Dedifferentiated amniotic fluid mesenchymal stem cell (primary cell): ENCODE results near the gene MAP3K14.
A peak's percentile ranks its signal among the peaks of the same experiment; 100 is the strongest.
"Not testable (repeated sequence)": the region's sequence is repeated elsewhere in the genome, so short reads cannot be mapped to it uniquely, and the experiment has no call there.

Source experiments
- DNase-seq: peaks from one replicate; pipeline ENCODE4 v3.0.0-alpha.2; 2016; ENCODE audit errors: extremely low spot score

The MAP3K14 gene

DNA sequence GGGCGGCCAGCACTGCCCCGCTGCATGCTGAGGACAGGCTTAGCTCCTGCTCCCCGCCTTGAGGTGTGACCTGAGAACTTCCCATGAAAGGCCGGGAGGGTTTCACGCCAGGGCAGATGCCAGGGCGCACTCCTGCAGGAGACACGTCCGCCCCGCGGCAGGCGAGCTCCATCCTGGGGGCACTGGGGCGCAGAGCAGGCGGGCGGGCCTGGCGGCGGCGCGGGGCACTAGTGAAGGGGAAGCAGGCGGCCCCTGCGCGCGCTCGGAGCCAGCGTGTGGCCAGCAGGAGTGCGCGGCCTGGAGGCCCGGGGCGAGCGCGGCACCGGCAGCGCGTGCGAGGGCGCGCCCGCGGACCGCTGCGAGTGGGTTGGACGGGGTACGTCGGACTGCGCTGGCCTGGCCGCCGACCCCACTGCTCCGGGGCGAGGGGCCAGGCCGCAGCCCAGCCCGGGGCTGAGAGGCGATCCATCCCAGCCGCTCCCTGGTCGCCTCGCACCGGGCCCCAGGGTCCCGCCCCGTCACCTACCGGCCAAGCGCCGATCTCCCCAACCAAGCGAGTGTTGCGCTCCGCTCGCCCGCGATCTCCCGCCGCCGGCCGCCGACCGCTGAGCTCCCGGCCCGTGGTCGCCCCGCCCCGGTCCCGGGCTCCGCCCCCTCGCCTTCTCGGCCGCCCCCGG, at the start of gene MAP3K14:
MAP3K14 (minus strand) TSS at position 587 of the 677 bp plus-strand sequence. CDS start 26,275 bp downstream, outside the sequence.
- peak; percentile 70 for DNase-seq

DNA sequence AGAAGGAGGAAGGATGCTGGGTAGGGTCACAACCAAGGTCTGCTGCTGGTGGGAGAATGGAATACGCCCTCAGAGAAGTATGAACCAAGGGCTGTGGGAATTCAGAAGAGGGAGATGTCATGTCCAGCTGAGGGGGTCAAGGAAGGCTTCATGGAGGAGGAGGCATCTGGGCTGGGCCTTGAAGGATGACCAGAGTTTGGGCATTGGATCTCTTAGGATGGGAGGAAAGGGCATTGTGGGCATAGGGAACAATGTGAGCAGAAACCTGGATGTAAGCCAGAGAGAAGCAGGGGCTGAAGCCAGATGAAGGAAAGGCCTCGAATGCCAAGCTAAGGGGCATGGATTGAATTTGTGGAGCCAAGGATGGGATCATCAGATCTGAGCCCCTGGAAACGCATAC, 49.2 kb upstream of the MAP3K14 start:
- DNase-seq, result no peak

DNA sequence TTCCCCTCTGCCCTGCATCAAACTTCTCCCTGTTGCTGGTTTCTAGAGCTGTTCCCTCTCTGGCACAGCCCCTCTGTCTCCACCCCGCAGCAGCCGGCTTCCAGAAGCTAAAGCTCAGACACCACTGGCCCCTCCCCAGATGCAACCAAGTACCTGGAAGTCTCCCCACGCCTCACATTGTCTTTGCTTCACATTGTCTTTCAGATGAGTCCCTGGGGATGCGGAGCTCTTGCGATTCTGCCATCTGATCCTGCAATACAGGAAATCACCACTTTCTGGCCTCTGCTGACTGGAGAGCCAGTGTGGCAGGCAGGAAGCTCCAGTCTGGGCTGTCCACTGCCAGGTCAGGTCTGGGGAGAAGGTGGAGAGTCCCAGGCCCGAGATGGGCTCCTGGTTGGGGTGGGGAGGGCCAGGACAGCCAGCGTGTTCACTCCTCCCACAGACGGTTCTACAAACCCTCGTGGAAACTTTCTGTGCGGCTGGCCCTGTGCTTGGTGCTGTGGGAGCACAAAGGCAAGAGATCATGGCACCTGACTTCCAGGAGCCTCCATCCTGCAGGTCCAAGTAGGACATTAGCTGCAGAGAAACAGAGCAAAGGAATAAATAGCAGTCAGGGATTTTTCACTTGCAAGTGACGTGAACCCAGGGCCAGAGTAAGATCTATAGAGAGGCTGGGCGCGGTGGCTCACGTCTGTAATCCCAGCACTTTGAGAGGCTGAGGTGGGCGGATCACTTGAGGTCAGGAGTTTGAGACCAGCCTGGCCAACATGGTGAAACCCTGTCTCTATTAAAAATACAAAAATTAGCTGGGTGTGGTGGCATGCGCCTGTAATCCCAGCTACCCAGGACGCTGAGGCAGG, 47.9 kb upstream of the MAP3K14 start:
- DNase-seq, result no peak

DNA sequence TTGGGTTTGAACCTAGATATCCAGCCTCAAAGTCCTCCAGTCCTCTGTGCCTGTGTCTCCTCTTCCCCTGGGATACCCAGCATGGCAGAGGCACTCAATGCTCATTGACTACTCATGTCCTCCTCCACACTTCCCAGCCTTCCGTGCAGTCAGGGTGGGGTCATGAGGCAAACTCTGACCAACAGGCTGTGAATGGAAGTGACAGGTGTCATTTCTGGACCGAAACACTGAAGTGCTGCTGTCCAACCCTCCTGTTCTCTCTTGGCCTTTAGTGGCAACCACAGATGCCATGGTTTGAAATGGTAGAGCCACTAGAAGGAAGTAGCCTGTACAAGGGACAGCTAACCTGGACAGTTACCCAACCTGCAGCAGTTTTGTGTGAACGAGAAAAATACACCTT, 46.7 kb upstream of the MAP3K14 start:
- DNase-seq, result no peak

DNA sequence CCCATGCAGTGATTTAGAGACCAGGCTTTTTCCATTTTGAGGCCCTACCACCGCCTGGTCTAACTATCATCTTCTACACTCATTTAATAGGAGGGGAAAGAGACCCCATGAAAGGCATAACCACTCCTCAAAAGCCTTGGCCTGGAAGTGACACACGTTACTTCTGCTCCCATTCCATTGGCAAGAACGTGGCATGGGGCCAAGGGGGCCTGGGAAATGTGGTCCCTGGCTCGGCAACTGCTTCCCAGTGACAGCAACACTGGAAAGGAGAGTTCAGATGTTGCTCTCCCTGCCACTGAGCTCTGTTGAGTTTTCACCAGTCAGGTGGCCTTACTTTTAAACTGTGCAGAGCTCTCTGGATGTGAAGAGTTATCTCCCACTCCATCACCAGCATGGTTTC, 45.2 kb upstream of the MAP3K14 start:
- no peak for DNase-seq

DNA sequence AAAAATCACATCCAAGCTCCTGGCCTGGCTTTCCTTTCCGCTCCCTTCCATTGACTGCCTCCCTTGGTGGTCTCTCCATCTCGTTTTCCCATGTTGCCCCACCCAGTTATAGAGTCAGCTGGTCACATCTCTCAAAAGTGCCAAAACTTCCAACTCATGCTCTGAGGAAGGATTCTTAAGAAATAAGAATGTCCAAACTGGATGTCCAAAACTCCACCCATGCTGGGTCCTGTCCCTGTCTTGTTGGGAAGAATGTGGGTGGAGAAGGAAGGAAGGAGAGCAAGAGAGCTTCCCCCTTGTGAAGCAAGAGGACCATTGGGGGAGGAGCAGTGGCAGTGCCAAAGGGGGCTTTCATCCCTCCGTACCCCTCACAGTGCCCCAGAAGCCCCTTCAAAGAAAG, 44.6 kb upstream of the MAP3K14 start:
- DNase-seq, result no peak

DNA sequence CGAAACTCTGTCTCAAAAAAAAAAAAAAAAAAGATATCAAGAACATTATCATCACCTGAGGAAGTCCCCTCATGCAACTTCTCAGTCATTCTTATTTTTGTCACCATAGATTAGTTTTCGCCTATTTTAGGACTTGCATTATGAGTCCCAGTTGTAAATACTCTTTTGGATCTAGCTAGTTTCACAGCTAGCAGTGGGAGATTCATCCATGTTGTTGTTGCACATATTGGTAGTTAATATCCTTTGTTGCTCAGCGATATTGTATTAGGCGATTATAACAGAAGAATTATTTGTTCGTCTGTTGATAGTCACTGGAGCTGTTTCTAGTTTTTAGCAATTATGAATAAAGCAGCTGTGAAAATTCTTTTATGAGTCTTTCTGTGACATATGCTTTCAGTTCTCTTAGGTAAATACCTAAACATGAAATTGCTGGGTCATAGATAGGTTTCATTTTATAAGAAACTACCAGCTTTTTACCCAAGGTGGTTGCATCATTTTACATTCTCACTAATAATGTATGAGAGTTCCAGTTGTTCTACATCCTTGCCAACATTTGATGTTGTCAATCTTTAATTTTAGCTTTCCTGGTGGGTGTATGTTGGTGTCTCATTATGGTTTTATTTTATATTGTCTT, 40.7 kb upstream of the MAP3K14 start:
- DNase-seq, result no peak

DNA sequence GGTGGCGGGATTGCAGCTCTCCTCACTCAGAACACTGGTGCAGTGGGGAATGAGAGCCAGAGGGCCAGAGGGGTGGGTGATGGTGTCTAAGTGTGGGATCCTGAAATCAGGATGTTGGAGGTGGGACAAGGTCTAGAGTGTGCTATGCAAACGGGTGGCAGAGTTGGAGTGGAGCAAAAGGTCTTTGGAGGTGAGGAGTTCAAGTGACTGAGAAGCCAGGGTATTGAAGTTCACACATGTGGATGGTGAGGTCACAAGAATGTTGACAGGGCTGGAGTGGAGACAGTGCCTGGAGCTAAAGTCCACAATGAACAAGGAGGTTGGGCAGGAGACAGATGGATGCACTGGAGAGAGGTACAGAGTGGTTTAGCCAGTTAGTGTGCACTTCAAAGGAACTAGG, 38.3 kb upstream of the MAP3K14 start:
- no peak for DNase-seq

DNA sequence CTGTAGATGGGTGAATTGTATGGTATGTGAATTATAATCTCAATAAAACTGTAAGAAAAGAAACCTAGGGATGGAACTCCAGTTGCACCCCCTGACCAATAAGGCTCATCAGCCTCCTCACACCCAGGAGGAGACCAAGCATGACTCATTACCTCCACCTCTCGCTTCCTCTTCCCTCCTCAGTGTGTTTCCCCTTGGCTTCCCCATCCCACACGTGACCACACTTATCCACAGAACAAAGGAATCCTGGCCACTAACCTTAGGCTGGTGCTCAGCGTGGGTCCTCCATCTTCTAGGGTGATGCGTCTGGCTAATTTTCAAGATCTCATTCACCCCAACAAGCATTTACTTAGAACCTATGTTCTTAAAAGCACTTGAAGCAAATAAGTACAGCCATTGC, 36.2 kb upstream of the MAP3K14 start:
- DNase-seq, result no peak

DNA sequence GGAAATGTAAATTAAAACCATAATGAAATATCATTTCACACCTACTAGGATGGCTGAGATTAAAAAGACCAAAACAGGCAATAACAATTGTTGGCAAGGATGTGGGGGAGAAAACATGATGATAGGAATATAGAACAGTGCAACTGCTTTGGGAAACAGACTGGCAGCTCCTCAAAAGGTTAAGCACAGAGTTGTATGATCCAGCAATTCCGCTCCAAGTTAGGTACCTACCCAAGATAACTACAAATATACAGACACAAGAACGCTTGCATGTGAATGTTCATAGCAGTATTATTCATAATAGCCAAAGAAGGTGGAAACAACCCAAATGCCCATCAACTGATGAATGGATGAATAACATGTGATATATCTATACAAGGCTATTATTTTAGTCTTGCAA, 35.0 kb upstream of the MAP3K14 start:
- no peak for DNase-seq

DNA sequence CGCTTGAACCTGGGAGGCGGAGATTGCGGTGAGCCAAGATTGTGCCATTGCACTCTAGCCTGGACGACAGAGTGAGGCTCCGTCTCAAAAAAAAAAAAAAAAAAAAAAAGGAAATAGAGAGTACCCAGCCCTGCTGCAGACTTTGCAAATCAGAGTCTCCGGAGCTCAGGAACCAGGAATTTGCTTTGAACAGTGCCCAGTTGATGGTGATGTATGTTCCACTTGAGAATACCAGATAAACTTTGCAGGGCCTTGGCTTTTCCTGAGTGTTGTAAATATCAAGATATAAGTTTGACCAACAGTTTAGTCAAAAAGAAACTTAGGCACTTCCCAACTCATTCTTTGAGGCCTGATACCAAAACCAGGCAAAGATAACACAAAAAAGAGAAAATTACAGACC, 30.6 kb upstream of the MAP3K14 start:
- no peak for DNase-seq

DNA sequence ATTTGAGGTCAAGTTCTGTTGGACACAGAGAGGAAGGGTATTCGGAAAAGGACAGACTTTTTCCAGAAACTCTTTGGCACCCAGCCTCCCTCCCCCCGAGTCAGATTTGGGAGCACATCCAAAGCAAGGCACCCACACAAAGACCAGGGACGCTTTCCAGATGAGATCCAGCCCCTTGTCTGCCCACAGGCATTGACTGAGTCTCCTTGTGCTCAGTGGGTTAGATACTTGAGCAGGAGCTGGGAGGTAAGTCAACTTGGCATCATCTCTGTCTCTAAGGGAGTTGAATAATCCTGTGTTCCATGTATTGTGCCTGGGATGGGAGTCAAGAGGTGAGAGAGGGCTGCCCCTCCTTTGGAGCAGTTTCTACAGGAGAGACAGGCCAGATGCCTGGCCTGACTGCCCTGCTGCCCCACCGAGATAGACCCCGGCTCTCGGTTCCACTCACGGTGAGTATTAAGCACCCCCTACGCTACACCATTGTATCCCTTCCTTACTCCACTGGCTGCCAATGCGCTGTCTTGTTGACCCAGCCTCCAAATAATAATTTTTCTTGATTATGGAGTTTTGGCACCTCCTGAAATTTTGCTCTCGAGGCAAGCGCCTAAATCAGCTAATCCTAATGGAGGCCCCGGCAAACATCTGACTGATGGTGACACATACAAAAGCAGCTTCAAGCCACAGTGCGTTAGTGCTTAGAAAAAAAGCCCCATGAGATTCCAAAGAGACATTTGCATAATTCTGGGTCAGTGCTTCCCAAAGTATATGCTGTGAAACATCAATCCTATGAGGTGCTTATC, 29.6 kb upstream of the MAP3K14 start:
- no peak for DNase-seq

DNA sequence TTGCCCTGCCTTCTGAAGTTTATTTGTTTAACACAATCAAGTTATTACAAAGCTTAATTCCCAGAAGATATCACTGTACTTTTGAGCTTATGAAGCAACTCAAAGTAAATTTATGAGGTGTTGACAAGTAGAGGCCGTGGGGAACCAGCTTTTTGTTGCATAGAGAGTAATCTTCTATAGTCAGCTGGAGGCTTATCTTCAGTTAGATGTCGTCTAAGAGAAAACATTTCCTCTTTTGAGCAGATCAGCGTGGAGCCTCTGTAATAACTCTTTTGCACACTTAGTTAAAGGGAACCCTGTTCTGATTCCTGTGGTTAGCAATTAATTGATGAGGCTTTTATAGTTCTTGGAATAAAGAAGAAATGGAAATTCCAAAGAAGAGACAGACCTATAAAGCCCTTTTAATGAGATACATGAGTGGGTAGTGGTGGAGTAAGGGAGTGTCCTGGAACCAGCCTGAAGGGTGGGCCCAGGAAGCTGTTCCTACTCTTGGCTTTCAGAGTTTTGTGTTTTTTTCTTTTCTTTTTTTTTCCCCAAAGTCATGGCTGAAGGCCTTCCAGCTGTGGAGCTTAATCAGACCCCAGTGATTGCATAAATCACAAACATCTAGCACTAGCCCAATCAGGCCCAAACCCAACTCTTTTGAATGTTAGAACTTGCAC, 28.9 kb upstream of the MAP3K14 start:
- DNase-seq, result no peak

DNA sequence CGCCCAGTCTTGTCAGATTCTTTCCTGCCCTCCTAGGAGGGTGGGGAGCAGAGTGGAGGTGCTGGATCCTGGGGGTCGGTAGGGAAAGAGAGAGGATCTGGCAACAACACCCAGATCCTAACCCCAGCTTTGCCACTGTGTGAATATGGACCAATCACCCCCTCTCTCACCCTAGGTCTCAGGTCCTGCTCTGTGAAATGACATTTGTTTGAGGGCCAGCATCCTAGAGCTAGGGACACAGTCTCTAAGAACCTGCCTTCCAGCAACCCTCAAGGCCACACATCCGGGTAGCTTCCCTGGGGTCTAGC, 28.4 kb upstream of the MAP3K14 start:
- DNase-seq, result no peak

DNA sequence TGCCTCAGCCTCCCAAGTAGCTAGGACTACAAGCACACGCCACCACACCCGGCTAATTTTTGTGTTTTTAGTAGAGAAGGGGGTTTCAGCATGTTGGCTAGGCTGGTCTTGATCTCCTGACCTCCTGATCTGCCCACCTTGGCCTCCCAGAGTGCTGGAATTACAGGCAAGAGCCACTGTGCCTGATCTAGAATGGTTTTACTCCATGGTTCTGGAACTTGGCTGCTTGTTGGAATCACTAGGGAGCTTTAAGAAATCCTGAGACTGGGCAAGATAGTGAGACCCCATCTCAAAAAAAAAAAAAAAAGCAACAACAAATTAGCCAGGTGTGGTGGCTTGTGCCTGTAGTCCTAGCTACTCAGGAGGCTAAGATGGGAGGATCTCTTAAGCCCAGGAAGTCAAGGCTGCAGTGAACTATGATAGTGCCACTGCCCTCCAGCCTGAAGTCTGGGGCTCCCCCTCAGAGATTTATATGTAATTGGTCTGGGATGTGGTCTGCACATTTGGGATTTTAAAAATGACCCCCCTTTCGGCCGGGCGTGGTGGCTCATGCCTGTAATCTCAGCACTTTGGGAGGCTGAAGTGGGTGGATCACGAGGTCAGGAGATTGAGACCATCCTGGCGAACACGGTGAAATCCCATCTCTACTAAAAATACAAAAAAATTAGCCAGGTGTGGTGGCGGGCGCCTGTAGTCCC, 27.3 kb upstream of the MAP3K14 start:
- not testable (repeated sequence) for DNase-seq

DNA sequence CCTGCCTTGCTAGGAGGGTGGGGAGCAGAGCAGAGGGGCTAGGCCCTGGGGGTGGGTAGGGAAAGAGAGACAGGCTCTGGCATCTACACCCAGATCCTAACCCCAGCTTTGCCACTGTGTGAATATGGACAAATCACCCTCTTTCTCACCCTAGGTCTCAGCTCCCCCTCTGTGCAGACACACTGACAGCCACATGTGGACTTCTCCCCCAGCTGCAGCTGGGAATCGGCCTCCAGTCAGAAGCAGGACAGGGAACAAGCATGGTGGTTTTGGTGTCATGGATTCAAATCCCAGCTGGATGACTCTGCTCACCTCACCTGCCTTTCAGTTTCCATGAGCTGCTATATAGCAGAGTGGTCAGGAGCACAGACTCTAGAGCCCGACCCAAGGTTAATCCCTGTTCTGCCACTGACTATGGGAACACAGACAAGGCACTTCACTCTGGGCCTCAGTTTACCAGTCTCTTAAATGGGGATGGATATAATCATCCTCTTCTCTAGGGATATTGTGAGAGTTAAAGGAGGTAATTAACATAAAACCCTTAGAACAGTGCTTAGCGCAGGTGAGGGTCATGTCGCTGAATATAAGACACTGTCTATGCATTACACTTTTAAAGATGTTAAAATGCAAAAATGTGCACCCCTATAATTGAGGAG, 26.2 kb upstream of the MAP3K14 start:
- DNase-seq, result no peak

DNA sequence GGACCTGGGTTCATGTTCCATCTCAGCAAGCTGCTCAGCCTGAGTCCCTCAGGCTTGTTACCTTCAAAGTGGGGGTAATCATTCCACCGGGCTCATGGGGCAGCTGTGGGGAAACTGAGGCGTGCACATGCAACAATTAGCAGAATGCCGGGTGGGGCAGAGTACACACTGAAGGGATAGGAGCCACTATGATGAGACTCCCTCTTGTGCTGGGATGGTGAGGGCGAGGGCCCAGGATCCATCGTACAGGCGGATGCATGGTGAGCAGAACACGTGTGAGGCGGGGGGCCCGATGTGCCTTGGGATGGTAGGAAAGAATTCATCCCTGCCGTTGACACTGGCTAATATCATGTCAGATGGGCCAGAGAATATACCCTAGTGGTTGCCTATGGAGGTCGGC, 25.5 kb upstream of the MAP3K14 start:
- DNase-seq, result no peak

DNA sequence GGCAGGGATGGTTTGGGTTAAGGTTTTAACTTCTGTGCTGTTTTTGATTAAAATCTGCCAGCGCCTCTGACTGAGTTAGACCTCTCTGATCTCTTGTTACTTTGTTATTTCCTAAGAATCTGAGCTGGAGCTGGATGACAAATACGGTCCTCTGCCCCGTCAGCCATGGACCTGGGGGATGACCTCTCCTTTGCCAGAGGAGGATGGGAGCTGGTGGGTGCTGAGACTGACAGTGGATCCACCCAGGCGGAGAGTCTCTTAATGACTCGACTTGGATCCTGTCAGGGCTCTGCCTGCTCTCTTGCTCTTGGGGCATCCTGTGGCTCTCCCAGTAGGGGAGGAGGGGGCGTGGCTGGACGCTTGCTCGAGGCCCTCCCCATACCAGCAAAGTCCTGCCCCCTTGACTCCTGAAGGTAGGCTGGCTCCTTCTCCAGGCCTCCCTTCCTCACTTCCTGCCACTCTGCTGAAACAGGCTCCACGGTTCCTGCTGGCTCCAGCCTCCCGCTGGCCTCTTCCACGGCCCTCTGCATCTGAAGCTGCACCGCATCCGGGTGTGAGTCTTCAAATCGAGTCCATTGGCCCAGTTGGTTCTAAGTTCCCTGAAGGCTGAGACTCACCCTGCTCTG, 24.8 kb upstream of the MAP3K14 start:
- DNase-seq, result peak; percentile 65

DNA sequence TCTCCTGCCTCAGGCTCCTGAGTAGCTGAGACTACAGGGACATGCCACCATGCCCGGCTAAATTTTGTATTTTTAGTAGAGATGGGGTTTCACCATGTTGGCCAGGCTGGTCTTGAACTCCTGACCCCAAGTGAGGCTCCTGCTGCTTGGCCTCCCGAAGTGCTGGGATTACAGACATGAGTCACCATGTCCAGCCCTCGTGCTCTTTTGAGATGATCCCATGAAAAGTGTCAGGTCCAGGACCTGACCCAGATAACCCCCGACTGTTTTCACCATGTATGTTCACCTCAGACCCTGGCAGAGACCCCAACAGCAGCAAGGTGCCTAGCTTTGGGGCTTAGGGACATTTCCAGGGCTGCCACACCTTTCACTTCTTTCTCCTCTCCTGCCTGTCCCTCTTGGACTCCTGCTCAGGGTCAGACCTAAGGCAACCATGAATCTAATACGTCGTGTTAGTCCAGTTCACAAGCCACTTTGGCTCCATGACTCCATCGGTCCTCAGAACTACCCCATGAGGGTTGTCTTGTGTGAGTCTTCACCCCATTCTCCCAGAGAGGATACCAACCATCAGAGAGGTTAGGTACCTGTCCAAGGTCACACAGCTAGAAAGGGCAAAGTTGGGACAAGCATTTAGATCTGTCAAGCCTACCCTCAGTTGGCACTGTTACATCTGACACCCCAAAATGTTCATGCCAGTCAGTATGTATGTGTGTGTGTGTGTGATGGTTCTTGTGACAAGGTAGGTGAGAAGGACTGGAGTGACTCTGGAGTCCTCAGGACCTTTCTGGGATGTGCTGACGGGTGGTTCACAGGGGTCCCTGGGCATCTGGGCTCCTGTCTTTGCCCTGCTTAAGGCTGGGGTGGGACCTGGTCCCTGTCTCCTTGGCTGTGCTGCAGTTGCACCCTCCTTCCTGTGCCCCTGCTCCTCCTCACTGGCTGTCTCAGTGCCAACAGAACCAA, 23.1 kb upstream of the MAP3K14 start:
- no peak for DNase-seq
